Nephron (organoid): ENCODE results near the gene NRGN.

Source experiments
- H3K27ac Mint-ChIP-seq, 3 experiments: 2 replicates each; pipeline ENCODE4 v1.8.0; 2020; ENCODE audit warnings: mixed read lengths in 3 of 3, mild to moderate bottlenecking in 2 of 3, moderate library complexity in 1 of 3
- H3K27me3 Mint-ChIP-seq: 2 replicates; pipeline ENCODE4 v1.8.0; 2021; ENCODE audit warnings: low read depth, mild to moderate bottlenecking, moderate library complexity, mixed read lengths
- H3K36me3 Mint-ChIP-seq: 2 replicates; pipeline ENCODE4 v1.8.0; 2020; ENCODE audit warnings: low read depth, mixed read lengths
- H3K4me1 Mint-ChIP-seq: 2 replicates; pipeline ENCODE4 v1.8.0; 2020; ENCODE audit warnings: mixed read lengths
- H3K4me3 Mint-ChIP-seq, 3 experiments: 2 replicates each; pipeline ENCODE4 v1.8.0; 2020; ENCODE audit warnings: mild to moderate bottlenecking in 3 of 3, mixed read lengths in 3 of 3, moderate library complexity in 2 of 3
- H3K9me3 Mint-ChIP-seq: 2 replicates; pipeline ENCODE4 v1.8.0; 2020; ENCODE audit warnings: mixed read lengths
- TF ChIP-seq, protein P1 (sequence below), 3 experiments: fragments of 200-600 bp; sonication (generic); IDR thresholded peaks; one replicate each; pipeline ENCODE4 v1.5.0; 2021; ENCODE audit warnings: antibody characterized with exemption in 3 of 3; ENCODE audit not compliant: unreplicated experiment in 3 of 3

NRGN gene

DNA sequence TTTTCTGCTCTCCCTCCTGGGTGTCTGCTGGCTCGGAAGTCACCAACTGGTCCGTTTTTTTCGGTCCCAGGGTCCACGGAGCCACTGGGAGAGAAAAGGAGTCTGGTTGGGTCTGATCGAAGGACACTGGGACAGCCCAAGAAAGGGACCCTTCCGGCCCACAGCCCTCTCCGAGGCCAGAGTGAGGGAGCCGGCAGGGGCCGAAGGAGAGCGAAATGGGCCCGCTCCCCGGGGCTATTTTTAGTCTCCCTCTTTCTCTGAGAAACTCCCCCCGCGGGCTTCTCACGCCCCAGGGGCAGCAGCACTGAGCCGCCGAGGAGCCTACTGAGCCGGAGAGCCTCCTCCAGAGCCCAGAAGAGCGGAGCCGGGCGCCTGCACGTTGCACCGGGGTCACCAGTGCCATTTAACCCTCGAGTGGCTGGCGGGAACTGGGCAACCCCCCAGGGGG is 20.5 kb downstream of the NRGN start:
- Mint-ChIP-seq H3K4me3 (peak overlapping the region; percentile 72 to 77 (median 75)), H3K27ac (peak overlapping the region in 2 of 3 experiments; percentile 51 to 75), H3K27me3 (peaks cover 89% of the 10 kb centered on the region), H3K4me1 (peaks cover 45% of the 10 kb centered on the region), H3K9me3 (no peaks in the 10 kb centered on the region), H3K36me3 (peaks cover 3% of the 10 kb centered on the region)
- TF ChIP-seq, protein P1, sequence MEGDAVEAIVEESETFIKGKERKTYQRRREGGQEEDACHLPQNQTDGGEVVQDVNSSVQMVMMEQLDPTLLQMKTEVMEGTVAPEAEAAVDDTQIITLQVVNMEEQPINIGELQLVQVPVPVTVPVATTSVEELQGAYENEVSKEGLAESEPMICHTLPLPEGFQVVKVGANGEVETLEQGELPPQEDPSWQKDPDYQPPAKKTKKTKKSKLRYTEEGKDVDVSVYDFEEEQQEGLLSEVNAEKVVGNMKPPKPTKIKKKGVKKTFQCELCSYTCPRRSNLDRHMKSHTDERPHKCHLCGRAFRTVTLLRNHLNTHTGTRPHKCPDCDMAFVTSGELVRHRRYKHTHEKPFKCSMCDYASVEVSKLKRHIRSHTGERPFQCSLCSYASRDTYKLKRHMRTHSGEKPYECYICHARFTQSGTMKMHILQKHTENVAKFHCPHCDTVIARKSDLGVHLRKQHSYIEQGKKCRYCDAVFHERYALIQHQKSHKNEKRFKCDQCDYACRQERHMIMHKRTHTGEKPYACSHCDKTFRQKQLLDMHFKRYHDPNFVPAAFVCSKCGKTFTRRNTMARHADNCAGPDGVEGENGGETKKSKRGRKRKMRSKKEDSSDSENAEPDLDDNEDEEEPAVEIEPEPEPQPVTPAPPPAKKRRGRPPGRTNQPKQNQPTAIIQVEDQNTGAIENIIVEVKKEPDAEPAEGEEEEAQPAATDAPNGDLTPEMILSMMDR (IDR thresholded peaks at IDR 0.05; ENCODE audit: unreplicated experiment in 3 of 3): no peak

DNA sequence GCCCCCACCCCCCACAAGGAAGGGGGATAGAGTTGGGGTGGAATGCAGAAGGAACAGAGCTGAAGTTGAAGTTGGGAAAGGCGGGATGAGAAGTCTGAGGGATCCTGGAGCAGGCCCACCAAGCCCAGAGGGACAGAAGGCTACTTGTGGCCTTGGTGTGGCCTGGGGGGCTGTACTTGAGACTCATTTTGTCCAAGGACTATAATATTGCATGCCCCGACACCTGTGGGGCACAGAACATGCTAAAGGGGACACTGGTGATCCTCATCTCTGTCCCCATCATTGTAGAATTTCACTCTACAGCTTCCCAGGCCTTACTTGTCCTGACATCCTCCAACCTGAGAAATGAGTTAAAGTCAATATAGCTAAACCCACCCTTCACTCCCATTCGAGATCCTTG is 21.1 kb downstream of the NRGN start:
- TF ChIP-seq, protein P1 (IDR thresholded peaks at IDR 0.05; ENCODE audit: unreplicated experiment in 3 of 3): no peak
- Mint-ChIP-seq H3K4me3 (peak overlapping the region; percentile 52 to 77 (median 75)), H3K4me1 (peaks cover 47% of the 10 kb centered on the region), H3K36me3 (peaks cover 5% of the 10 kb centered on the region), H3K27ac (peak overlapping the region in 1 of 3 experiments; percentile 15), H3K9me3 (no peaks in the 10 kb centered on the region), H3K27me3 (peaks cover 84% of the 10 kb centered on the region)

DNA sequence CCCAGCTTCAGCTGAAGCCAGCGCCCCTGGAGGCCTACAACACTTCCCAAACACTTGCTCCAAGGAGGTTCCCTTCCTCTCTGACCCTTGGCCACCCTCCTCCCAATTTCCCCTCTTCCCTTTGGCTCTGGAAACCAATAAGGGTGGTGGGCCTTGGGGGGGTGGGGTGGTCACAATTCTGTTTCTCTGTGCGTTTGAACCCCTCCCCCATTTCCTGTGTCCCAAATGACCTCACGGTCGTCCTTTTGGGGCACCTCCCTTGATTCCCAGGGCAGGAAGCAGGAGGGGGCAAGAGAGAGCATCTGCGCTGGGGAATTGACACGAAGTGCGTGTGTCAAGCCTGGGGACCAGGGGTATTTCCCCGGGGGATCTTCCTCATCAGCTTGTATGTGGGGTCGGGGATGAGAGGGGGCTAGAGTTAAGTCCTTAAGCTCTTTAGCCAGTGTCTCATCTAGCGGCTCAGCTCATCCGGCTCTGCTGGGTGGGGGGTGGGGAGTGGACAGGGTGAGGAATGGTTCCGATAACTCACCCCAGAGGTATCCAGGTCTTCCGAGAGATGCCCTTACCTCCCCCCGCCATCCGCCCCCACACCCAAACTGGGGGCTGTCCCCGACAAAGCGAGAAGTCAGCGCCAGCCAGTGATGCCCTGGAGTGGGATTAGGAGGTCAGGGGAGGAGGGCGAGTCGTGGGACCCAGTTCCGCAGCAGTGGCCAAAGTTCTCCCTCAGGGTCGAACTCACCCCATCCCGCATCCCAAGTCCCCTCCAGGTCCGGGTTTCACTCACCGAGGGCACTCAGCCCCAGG is 21.8 kb downstream of the NRGN start:
- TF ChIP-seq, protein P1 (IDR thresholded peaks at IDR 0.05; ENCODE audit: unreplicated experiment in 3 of 3): no peak
- Mint-ChIP-seq H3K27me3 (peaks cover 77% of the 10 kb centered on the region), H3K4me1 (peaks cover 47% of the 10 kb centered on the region), H3K9me3 (no peaks in the 10 kb centered on the region), H3K27ac (no peak overlapping the region), H3K4me3 (peak overlapping the region; percentile 53 to 77 (median 75)), H3K36me3 (peaks cover 9% of the 10 kb centered on the region)

DNA sequence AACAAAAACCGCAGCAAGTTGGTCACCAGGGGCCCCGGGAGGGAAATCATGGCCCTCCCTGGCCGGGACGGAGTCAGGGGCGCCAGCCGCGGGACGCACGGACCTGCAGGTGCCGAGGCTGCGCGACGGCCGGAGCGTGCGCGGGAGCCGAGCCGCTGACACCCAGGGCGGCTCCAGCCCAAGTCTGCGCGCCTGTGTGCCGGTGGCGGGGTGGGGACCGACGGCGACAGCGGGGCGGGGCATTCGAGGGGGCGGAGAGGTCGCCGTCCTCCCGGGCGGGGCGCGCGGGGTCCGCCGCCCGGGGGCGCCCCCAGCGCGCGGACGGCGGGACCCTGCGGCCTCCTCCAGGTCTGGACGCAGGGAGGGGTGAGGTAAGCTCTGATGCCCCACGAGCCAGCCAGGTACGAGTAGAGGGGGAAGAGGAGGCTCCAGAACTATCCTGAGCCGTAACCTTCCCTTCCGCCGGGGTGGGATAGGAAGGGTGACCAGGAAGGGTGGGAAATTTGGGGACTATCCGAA is 22.4 kb downstream of the NRGN start, which contains the start of gene ESAM:
Gene ESAM (minus strand): TSS at position 186 of the 519 bp plus-strand sequence. CDS start 136 bp downstream, at position 50.
- peak within 1 kb of the TSS; percentile 81 to 89 (median 86) for H3K4me3 Mint-ChIP-seq
- peaks cover 71% of the 10 kb centered on the region for H3K27me3 Mint-ChIP-seq
- H3K9me3 Mint-ChIP-seq: no peaks in the 10 kb centered on the region
- peaks cover 47% of the 10 kb centered on the region for H3K4me1 Mint-ChIP-seq
- TF ChIP-seq, protein P1 (IDR thresholded peaks at IDR 0.05; ENCODE audit: unreplicated experiment in 3 of 3): no peak
- H3K36me3 Mint-ChIP-seq: peaks cover 14% of the 10 kb centered on the region
- H3K27ac Mint-ChIP-seq: peak within 1 kb of the TSS; percentile 79 to 91 (median 84)

DNA sequence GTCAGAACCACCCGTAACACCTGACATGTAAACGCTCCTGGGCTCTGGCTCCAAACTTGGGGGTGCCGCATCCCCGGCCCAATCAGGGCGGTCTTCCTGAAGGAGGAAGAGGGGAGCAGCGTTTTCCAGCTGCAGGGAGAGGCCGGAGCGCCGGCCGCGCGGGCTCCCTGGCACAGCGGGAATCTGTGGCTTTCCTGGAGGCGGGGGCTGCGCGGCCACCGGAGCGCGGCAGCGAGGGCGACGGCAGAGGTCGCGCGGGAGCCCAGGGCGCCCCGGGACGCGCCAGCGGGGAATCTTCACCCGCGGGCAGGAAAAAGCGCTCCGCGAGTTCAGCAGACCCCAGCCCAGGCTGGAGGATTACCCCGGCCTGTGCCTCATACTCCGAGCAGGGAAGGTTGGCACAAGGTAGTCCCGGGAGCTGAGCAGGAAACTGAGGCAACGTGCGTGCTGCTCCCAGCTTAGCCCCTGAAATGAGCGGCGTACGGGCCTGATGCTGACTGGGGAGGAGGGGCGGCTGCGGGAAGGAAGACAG is 22.9 kb downstream of the NRGN start:
- Mint-ChIP-seq H3K4me1 (peaks cover 47% of the 10 kb centered on the region), H3K4me3 (peak overlapping the region; percentile 81 to 89 (median 86)), H3K27me3 (peaks cover 65% of the 10 kb centered on the region), H3K36me3 (peaks cover 15% of the 10 kb centered on the region), H3K9me3 (no peaks in the 10 kb centered on the region), H3K27ac (peak overlapping the region in 2 of 3 experiments; percentile 84 to 91)
- TF ChIP-seq, protein P1 (IDR thresholded peaks at IDR 0.05; ENCODE audit: unreplicated experiment in 3 of 3): no peak
